Measurements from ENCODE around the gene ZNF627.
"Not testable (repeated sequence)": the region's sequence is repeated elsewhere in the genome, so short reads cannot be mapped to it uniquely, and the experiment has no call there.

Gene ZNF627

DNA sequence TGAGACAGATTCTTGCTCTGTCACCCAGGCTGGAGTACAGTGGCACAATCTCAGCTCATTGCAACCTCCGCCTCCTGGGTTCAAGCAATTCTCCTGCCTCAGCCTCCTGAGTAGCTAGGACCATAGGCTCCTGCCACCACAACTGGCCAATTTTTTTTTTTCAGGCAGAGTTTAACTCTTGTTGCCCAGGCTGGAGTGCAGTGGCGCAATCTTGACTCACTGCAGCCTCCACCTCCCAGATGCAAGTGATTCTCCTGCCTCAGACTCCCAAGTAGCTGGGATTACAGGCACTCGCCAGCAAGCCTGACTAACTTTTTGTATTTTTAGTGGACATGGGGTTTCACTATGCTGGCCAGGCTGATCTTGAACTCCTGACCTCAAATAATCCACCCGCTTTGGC, 23.5 kb upstream of the ZNF627 start:
- DNase-seq = not testable (repeated sequence)

- DNase-seq = no peak
Measured at GRCh38 chr19:11574689-11575088, 22.6 kb upstream of the ZNF627 start.

GRCh38 chr19:11576227-11576626, 21.1 kb upstream of the ZNF627 start:
- DNase-seq = no peak

DNA sequence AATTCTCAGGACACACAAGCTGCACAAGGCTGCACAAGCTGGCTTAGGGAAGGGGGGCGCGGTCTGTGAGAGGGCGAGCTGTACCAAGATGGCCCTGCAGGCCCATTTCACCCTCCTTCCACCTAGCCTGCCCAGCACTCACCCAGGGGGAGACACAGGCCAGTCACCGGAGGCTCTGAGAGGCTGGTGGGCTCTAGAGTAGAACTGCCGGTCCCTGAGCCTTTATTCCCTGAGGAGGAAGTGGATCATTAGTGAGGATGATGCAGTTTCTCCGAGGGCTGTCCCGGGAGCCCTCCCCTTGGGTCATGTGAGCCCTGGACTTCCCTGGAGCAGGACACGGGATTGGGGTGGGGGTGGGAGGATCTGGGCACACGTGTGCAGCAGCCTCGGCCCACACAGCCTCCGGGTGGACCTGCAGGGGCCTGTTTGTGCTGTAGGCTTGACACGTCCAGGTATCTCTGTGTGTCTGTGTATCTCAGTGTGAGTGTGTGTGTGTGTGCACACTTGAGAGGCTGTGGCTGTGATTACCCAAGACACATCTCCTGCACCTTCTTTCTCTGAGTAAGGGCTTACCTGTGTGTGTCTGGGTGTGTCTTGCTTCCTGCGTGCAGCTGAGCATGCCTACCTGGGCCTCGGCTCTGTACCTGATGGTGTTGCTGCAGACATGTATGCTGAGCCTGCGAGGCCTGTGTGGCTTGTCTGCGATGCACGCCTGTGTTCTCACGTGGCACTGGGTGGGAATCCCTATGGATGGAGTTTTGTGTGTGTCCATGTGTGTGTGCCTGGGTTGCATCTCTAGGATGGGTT, 19.6 kb upstream of the ZNF627 start, which contains the start of gene ACP5:
ACP5 (minus strand) TSS at position 195 of the 807 bp plus-strand sequence. CDS start 328 bp downstream, outside the sequence.
- no peak for DNase-seq

DNA sequence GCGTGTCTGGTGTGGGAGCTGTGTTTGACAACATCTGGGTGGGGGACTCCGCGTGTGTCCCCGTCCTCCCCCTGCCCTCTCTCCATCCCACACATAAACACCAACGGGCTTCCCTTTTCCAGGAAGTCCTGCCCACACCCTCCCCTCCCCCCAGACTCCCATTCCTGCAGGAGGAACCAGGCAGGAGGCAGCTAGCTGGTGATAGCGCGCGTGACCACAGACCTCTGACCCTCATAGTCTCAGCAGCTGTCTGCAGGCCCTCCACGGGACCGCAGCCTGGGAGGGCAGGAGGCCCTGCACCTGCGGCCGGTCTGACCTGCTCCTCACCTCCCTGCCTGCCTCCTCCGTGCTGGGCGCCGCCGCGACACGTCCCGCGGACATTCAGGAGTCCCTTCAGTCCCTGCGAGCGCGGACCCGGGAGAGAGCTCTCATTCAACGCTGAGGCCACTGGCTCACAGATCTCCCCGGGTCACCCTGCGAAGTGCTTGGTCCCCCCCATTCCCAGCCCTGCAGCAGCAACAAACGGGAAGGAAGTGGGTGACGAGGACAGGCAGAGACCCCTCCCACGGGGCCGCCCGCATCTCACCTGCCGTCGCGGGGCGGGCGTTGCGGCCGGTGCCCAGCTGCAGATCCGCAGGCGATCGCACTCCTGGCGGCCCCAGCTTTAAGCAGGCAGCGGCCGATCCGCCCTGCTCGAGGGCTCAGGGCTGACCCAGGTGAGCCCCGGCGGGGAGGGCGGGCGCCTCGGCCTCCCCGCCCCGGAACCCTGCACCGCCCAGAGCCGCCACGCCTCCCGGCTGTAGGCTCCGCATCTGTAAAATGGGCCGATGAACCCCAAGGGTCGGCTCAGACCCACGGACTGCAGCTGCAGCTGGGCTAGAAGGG, 18.8 kb upstream of the ZNF627 start:
- peak in 2 of 58 donors; percentile 5 to 10 for DNase-seq

DNA sequence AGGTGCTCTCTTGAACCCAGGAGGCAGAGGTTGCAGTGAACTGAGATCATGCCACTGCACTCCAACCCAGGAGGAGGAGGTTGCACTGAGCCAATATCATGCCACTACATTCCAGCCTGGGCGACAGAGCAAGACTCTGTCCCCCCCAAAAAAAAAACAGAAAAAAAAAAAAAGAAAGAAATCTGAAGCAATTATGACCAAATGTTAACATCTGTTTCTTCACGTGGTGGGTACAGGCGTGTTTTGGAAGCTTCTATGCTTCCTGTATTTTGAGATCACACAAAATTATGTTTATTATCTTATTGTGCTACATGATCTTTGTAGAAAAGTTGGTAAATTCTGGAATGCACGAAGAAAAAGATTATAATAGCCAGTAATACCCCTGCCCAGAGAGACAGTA, 17.2 kb upstream of the ZNF627 start:
- no peak for DNase-seq

DNA sequence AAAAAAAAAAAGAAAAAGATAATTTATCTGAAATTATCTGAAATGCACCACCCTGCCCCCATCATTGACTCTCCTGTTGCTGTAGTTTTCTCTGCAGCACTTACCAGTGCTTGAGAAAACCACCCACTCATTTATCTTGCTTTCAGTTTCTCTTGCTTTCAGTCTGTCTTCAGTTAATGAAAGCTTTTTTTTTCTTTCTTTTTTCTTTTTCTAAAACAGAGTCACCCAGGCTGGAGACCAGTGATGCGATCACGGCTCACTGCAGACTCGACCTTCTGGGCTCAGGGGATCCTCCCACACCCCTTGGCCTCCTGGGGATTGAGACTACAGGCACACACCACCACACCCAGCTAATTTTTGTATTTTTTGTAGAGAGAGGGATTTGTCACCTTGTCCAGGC, 15.5 kb upstream of the ZNF627 start:
- DNase-seq = no peak

DNA sequence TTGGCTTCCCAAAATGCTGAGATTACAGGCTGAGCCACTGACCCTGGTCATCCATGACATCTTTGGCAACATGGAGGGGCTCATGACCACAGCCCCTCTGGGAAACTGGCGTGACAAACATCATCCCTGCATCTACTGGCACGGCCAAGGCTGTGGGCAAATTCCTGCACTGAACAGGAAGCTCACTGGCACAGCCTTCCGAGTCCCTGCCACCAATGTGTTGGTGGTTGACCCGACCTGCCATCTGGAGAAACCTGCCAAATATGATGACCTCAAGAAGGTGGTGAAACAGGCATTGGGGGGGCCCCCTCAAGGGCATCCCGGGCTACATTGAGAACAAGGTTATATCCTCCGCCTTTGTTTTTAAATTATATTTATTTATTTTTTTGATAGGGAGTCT, 11.0 kb upstream of the ZNF627 start:
- DNase-seq = no peak

GRCh38 chr19:11587302-11587974, 9.8 kb upstream of the ZNF627 start:
- DNase-seq = peak in 56 of 58 donors; percentile 5 to 83 (median 44)

GRCh38 chr19:11587975-11588631, 9.2 kb upstream of the ZNF627 start:
- DNase-seq = no peak

GRCh38 chr19:11594084-11594483, 3.2 kb upstream of the ZNF627 start:
- DNase-seq = no peak

DNA sequence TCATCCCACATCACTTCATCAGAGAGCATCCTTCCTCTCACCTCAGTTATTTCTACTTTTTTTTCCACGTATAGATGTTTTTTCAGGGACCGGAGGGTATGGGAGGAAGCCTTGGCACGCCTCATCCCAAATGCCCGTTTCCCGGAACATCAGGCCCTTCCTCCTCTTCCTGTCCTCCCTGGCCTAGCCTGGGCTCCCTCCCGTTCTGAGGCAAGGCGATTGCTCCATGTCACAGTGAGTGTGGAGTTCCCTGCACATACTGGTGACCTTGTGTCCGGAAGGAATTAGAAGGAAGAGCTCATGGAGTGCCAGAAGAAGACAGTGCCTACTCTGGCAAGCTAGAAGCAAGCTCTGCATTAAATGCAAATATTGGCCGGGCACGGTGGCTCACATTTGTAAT, 1.1 kb upstream of the ZNF627 start:
- DNase-seq = no peak

GRCh38 chr19:11598103-11598483, 810 bp downstream of the ZNF627 start:
- no peak for DNase-seq

DNA sequence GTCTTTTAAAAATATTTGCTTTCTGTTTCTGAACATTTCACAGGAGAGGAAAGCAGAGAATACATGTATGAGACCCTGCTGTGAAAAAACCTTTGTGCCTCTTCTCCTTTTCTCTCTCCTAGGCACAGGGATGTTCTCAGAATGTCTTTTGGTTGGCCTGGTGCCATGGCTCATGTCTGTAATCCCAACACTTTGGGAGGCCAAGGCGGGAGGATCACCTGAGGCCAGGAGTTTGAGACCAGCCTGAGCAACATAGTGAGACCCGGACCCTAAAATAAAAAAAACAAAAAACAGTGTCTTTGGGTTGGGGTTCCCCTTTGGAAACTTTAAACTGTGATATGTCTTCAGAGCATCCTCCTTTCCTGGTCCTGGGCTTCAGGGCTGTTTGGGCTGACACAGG, 1.5 kb downstream of the ZNF627 start:
- no peak for DNase-seq

- DNase-seq = not testable (repeated sequence)
Measured at GRCh38 chr19:11599704-11600103, 2.4 kb downstream of the ZNF627 start.

DNA sequence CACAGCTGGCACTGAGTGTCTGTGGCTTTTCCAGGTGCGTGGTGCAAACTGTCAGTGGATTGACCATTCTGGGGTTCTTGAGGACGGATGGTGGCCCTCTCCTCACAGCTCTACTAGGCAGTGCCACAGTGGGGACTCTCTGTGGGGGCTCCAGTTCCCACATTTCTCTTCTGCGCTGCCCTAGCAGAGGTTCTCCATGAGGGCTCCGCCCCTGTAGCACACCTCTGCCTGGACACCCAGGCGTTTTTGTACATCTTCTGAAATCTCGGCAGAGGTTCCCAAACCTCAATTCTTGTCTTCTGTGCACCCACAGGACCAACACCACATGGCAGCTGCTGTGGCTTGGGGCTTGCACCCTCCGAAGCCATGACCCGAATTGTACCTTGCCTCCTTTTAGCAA, 9.2 kb downstream of the ZNF627 start:
- DNase-seq = no peak

GRCh38 chr19:11611730-11612129, 14.4 kb downstream of the ZNF627 start:
- DNase-seq = no peak

- DNase-seq = no peak
Measured at GRCh38 chr19:11612816-11613511, 15.7 kb downstream of the ZNF627 start.

DNA sequence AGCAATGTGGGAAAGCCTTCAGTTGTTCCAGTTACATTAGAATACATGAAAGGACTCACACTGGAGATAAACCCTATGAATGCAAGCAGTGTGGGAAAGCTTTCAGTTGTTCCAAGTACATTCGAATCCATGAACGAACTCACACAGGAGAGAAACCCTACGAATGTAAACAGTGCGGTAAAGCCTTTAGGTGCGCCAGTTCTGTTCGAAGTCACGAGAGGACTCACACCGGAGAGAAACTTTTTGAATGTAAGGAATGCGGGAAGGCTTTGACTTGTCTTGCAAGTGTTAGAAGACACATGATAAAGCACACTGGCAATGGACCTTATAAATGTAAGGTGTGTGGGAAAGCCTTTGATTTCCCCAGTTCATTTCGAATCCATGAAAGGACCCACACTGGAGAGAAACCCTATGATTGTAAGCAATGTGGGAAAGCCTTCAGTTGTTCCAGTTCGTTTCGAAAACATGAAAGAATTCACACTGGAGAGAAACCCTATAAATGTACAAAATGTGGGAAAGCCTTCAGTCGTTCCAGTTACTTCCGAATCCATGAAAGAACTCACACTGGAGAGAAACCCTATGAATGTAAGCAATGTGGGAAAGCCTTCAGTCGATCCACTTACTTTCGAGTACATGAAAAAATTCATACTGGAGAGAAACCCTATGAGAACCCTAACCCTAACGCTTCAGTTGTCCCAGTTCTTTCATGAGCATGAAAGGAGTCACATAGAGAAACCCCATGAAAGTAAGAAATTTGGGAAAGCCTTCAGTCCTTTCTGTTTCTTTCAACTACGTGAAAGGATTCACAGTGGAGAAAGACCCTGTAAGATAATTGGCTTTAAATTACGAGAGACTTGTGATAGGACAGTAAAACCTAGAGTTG, 20.1 kb downstream of the ZNF627 start:
- no peak for DNase-seq

GRCh38 chr19:11620553-11620952, 23.3 kb downstream of the ZNF627 start:
- no peak for DNase-seq

Measured in anterior cingulate cortex (tissue), 58 donors.